B cell (primary cell): Measurements from ENCODE around the gene HOXB3. TPM values are rescaled to one million over a fixed set of nuclear protein-coding genes. Genes with fewer than 3 reads are reported as not detected.
"Not testable (repeated sequence)": the region's sequence is repeated elsewhere in the genome, so short reads cannot be mapped to it uniquely, and the experiment has no call there.

ENCODE experiments used
- ATAC-seq: fragments of 200-7000 bp; cut with Tn5 transposase; one replicate; pipeline ENCODE4 v1.10.0; 2021; ENCODE audit warnings: low read depth, mild to moderate bottlenecking, moderate number of reproducible peaks, moderate library complexity
- CTCF ChIA-PET: fragments of 350-600 bp; sonication (Branson Sonifier 250); formaldehyde crosslinking; loops from one replicate; lab custom pipeline; 2021; ENCODE audit warnings: antibody characterized with exemption, inconsistent platforms; lab: Charles Lee
- POLR2A ChIA-PET: fragments of 350-600 bp; sonication (Branson Sonifier 250); formaldehyde crosslinking; loops from one replicate; lab custom pipeline; 2021; ENCODE audit warnings: antibody characterized with exemption; lab: Charles Lee
- DNase-seq: peaks from one replicate; pipeline ENCODE4 v3.0.0; 2013
- H2AFZ ChIP-seq: 2 replicates; pipeline ENCODE4 v1.6.1; 2012; ENCODE audit warnings: mild to moderate bottlenecking, low read depth, low read length; ENCODE audit not compliant: insufficient read depth, poor library complexity, severe bottlenecking
- H3K27ac ChIP-seq, 2 donors: 1 replicate in 1 of 2; 2 replicates in 1 of 2; pipeline ENCODE4 v1.5.1; 2012 to 2013; ENCODE audit warnings: low read length in 2 of 2, mild to moderate bottlenecking in 2 of 2, moderate library complexity in 1 of 2
- H3K27me3 ChIP-seq, 4 experiments: fragments of 200-600 bp in 1 of 4; sonication (generic) in 1 of 4; replicated peaks in 1 of 4; 1 replicate in 2 of 4; 2 replicates in 2 of 4; pipeline versions ENCODE4 v1.6.1 to v1.7.0; 2013 to 2016; ENCODE audit warnings: low read length in 3 of 4, mild to moderate bottlenecking in 2 of 4, mixed read lengths in 1 of 4, moderate library complexity in 1 of 4; ENCODE audit not compliant: insufficient read depth in 4 of 4, control insufficient read depth in 3 of 4; ENCODE audit errors: control extremely low read depth in 1 of 4
- H3K36me3 ChIP-seq, 2 experiments: replicated peaks in 1 of 2; 1 replicate in 1 of 2; 2 replicates in 1 of 2; pipeline versions ENCODE4 v1.6.1 to v1.7.1; 2013; ENCODE audit warnings: low read length in 1 of 2; ENCODE audit not compliant: insufficient read depth in 2 of 2, control insufficient read depth in 1 of 2; ENCODE audit errors: control extremely low read depth in 1 of 2, extremely low read depth in 1 of 2
- H3K4me1 ChIP-seq, 2 donors: fragments of 200-600 bp in 1 of 2; sonication (generic) in 1 of 2; 1 replicate in 1 of 2; 2 replicates in 1 of 2; pipeline versions ENCODE4 v1.5.1 to v1.6.1; 2013 to 2017; ENCODE audit warnings: low read length in 2 of 2; ENCODE audit not compliant: control insufficient read depth in 2 of 2, insufficient read depth in 2 of 2
- H3K4me2 ChIP-seq: replicated peaks from 2 replicates; pipeline ENCODE3; 2012; ENCODE audit warnings: mild to moderate bottlenecking, low read depth, low read length; ENCODE audit not compliant: poor library complexity, severe bottlenecking
- H3K4me3 ChIP-seq, 5 experiments: fragments of 200-600 bp in 1 of 5; sonication (generic) in 1 of 5; 1 replicate in 3 of 5; 2 replicates in 2 of 5; pipeline versions ENCODE4 v1.5.1 to v1.7.0; 2011 to 2016; ENCODE audit warnings: low read length in 4 of 5, mild to moderate bottlenecking in 4 of 5, low read depth in 2 of 5, control low read depth in 1 of 5, moderate library complexity in 1 of 5; ENCODE audit not compliant: insufficient read depth in 1 of 5; ENCODE audit errors: control extremely low read depth in 1 of 5, extremely low read depth in 1 of 5
- H3K79me2 ChIP-seq: fragments of 200-600 bp; sonication (generic); one replicate; pipeline ENCODE4 v1.6.0; 2016; ENCODE audit warnings: low read length; ENCODE audit not compliant: control insufficient read depth, insufficient read depth
- H3K9ac ChIP-seq: fragments of 200-600 bp; sonication (generic); 2 replicates; pipeline ENCODE4 v1.6.1; 2017; ENCODE audit warnings: mild to moderate bottlenecking, low read length, moderate library complexity
- H3K9me3 ChIP-seq, 3 donors: one replicate each; pipeline versions ENCODE4 v1.6.1 to v1.7.1; 2013; ENCODE audit warnings: low read length in 2 of 3; ENCODE audit not compliant: control insufficient read depth in 2 of 3, insufficient read depth in 1 of 3; ENCODE audit errors: control extremely low read depth in 1 of 3
- H4K20me1 ChIP-seq: 2 replicates; pipeline ENCODE4 v1.6.0; 2012; ENCODE audit warnings: mild to moderate bottlenecking, low read length; ENCODE audit not compliant: insufficient read depth, control insufficient read depth, poor library complexity, severe bottlenecking
- H3K27ac Mint-ChIP-seq: one replicate; pipeline ENCODE4 v1.8.0; 2021; ENCODE audit warnings: mixed read lengths
- H3K27me3 Mint-ChIP-seq: one replicate; pipeline ENCODE4 v1.8.0; 2021; ENCODE audit warnings: mixed read lengths
- H3K4me1 Mint-ChIP-seq: one replicate; pipeline ENCODE4 v1.8.0; 2021; ENCODE audit warnings: mixed read lengths
- H3K4me3 Mint-ChIP-seq: one replicate; pipeline ENCODE4 v1.8.0; 2021; ENCODE audit warnings: mixed read lengths
- H3K9me3 Mint-ChIP-seq: one replicate; pipeline ENCODE4 v1.8.0; 2022; ENCODE audit warnings: mixed read lengths; ENCODE audit not compliant: insufficient read depth
- EZH2 ChIP-seq: IDR thresholded peaks from 2 replicates; pipeline ENCODE4 v1.6.1; 2012; ENCODE audit warnings: borderline replicate concordance, low read depth, mild to moderate bottlenecking, moderate library complexity, low read length; ENCODE audit not compliant: insufficient read depth, poor library complexity, severe bottlenecking
- WGBS: methylation state at CpG from one replicate; pipeline ENCODE4 v1.1.5; 2013; ENCODE audit warnings: missing lambda C conversion rate; ENCODE audit not compliant: insufficient coverage; 5-methylcytosine and 5-hydroxymethylcytosine counted together
- intact Hi-C: fragments of 100-400 bp; cut with micrococcal nuclease; formaldehyde crosslinking; loops from one replicate; pipeline ENCODE4 v1.10.0; 2022
- polyA plus RNA-seq: library from polyadenylated mRNA; depleted of rRNA; stranded (reverse); fragments of >200 nt; gene quantifications from 2 replicates; pipeline ENCODE4 v1.2.3, GENCODE V29; 2012
- total RNA-seq, 2 donors: library from RNA; stranded (reverse); fragments of 120-200 nt in 1 of 2; gene quantifications; 1 replicate in 1 of 2; 2 replicates in 1 of 2; pipeline versions ENCODE4 v1.2.3 to v1.2.4, GENCODE V29; 2013 to 2022
- TF ChIP-seq, protein P1 (sequence below): fragments of 200-600 bp; IDR thresholded peaks from one replicate; pipeline ENCODE4 v1.8.0; 2022; ENCODE audit warnings: antibody characterized with exemption, mild to moderate bottlenecking

HOXB3 gene
- total and polyA plus RNA-seq, 2 donors (not counting 1 experiment from before 2014, with no cell fraction given) = 3.0 to 4.0 TPM

DNA sequence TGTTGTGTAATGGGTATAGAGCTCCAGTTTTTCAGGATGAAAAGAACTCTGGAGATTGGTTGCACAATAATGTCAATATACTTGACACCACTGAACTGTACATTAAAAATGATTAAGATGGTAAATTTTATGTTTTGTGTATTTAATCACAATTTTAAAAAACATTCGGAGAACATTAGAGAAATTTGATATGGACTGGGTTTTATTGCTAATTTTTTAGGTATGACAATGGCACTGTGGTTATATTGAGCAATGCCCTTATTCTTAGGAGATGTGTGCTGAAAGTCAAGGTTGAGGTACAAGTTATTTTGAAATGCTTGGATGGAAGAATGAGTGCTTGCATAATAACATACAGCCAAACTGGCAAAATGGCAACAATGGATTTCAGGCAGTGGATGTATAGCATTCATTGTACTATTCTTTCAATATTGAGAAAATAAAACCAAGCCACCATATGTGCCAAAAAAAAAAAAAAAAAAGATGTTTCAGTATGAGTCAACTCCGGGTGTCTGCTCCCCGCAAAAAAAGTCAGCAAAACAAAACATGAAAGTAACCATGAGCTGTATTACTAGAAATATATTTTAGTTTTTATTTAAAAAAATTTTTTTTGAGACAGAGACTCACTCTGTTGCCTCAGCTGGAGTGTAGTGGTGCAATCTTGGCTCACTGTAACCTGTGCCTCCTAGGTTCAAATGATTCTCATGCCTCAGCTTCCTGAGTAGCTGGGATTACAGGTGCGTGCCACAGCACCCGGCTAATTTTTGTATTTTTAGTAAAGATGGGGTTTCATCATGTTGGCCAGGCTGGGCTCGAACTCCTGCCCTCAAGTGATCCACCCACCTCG is 79.1 kb downstream of the HOXB3 start:
- no peak overlapping the region for H3K27ac Mint-ChIP-seq
- H3K4me2 ChIP-seq = no peak overlapping the region
- DNase-seq = no peak
- CTCF ChIA-PET = interaction anchor here (0.6 kb wide), 1 partner anchor 80 kb away, joined by 3 read pairs; no protein-coding TSS in a partner anchor
- no peaks in the 10 kb centered on the region for H3K79me2 ChIP-seq
- no peaks in the 10 kb centered on the region for H3K9me3 Mint-ChIP-seq
- no peak overlapping the region for H3K9ac ChIP-seq
- no peaks in the 10 kb centered on the region for H3K9me3 ChIP-seq
- peaks cover 17% of the 10 kb centered on the region for H3K4me1 Mint-ChIP-seq
- WGBS = 86% methylated on average over 1 of the region's 7 CpGs
- POLR2A ChIA-PET = interaction anchor here (0.6 kb wide), 1 partner anchor 21 kb away, joined by 4 read pairs; no protein-coding TSS in a partner anchor
- ATAC-seq = no peak
- no peak for TF ChIP-seq EZH2
- TF ChIP-seq, protein P1, sequence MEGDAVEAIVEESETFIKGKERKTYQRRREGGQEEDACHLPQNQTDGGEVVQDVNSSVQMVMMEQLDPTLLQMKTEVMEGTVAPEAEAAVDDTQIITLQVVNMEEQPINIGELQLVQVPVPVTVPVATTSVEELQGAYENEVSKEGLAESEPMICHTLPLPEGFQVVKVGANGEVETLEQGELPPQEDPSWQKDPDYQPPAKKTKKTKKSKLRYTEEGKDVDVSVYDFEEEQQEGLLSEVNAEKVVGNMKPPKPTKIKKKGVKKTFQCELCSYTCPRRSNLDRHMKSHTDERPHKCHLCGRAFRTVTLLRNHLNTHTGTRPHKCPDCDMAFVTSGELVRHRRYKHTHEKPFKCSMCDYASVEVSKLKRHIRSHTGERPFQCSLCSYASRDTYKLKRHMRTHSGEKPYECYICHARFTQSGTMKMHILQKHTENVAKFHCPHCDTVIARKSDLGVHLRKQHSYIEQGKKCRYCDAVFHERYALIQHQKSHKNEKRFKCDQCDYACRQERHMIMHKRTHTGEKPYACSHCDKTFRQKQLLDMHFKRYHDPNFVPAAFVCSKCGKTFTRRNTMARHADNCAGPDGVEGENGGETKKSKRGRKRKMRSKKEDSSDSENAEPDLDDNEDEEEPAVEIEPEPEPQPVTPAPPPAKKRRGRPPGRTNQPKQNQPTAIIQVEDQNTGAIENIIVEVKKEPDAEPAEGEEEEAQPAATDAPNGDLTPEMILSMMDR = no peak
- peaks cover 0 to 12% of the 10 kb centered on the region in 2 donors for H3K4me1 ChIP-seq
- H2AFZ ChIP-seq = no peak overlapping the region
- intact Hi-C loops = no loop called here
- H3K27me3 Mint-ChIP-seq = peaks cover 21% of the 10 kb centered on the region
- no peaks in the 10 kb centered on the region for H4K20me1 ChIP-seq
- H3K27me3 ChIP-seq = peaks cover 0 to 10% (median 10%) of the 10 kb centered on the region in 4 experiments
- H3K36me3 ChIP-seq = no peaks in the 10 kb centered on the region
- H3K27ac ChIP-seq = no peak overlapping the region
- no peak overlapping the region for H3K4me3 ChIP-seq
- no peak overlapping the region for H3K4me3 Mint-ChIP-seq

DNA sequence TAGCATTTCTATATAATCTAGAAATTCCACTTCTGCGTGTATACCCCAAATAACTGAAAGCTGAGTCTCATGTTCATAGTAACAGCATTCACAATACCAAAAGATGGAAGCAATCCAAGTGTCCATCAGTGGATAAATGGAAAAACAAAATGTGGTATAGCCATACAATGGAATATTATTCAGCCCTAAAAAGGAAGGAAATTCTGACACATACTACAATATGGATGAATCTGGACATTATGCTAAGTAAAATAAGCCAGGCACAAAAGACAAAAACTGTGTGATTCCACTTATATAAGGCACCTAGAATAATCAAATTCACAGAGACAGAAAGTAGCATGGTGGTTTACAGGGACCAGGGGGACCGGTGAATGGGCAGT is 79.7 kb downstream of the HOXB3 start:
- H3K79me2 ChIP-seq = no peaks in the 10 kb centered on the region
- H3K27me3 Mint-ChIP-seq = peaks cover 22% of the 10 kb centered on the region
- H3K4me3 Mint-ChIP-seq = no peak overlapping the region
- H2AFZ ChIP-seq = no peak overlapping the region
- peaks cover 0 to 12% of the 10 kb centered on the region in 2 donors for H3K4me1 ChIP-seq
- no peaks in the 10 kb centered on the region for H3K9me3 Mint-ChIP-seq
- ChIA-PET CTCF (interaction anchor here (0.6 kb wide), 1 partner anchor 80 kb away, joined by 3 read pairs; no protein-coding TSS in a partner anchor), POLR2A (no interaction called here)
- no peaks in the 10 kb centered on the region for H4K20me1 ChIP-seq
- H3K36me3 ChIP-seq = no peaks in the 10 kb centered on the region
- no CpG with 5 or more reads among the region's 2 CpGs for WGBS
- no peak overlapping the region for H3K4me2 ChIP-seq
- intact Hi-C loops = no loop called here
- H3K27ac ChIP-seq = no peak overlapping the region
- no peaks in the 10 kb centered on the region for H3K9me3 ChIP-seq
- TF ChIP-seq EZH2 = no peak
- TF ChIP-seq, protein P1 = no peak
- ATAC-seq = no peak
- H3K4me3 ChIP-seq = no peak overlapping the region
- peaks cover 0 to 10% (median 9%) of the 10 kb centered on the region in 4 experiments for H3K27me3 ChIP-seq
- H3K4me1 Mint-ChIP-seq = peaks cover 17% of the 10 kb centered on the region
- no peak overlapping the region for H3K27ac Mint-ChIP-seq
- no peak for DNase-seq
- no peak overlapping the region for H3K9ac ChIP-seq

DNA sequence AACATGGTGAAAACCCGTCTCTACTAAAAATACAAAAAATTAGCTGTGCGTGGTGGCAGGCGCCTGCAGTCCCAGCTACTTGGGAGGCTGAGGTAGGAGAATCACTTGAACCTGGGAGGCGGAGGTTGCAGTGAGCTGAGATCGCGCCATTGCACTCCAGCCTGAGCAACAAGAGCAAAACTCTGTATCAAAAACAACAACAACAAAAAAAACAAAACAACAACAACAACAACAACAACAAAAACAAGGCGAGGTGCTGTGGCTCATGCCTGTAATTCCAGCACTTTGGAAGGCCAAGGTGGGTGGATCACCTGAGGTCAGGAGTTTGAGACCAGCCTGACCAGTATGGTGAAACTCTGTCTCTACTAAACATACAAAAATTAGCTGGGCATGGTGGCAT is 80.3 kb downstream of the HOXB3 start:
- H3K27me3 ChIP-seq, H3K9me3 ChIP-seq, H3K9ac ChIP-seq, H3K9me3 Mint-ChIP-seq, H3K36me3 ChIP-seq, H3K27ac Mint-ChIP-seq, CTCF ChIA-PET, intact Hi-C loops, H3K4me3 Mint-ChIP-seq, H3K4me2 ChIP-seq, H3K27ac ChIP-seq, H3K79me2 ChIP-seq, DNase-seq, H3K4me3 ChIP-seq, POLR2A ChIA-PET, ATAC-seq, H2AFZ ChIP-seq, H4K20me1 ChIP-seq: not testable (repeated sequence)
- Mint-ChIP-seq H3K4me1 (peaks cover 17% of the 10 kb centered on the region), H3K27me3 (peaks cover 22% of the 10 kb centered on the region)
- WGBS = 83% methylated on average over 1 of the region's 7 CpGs
- H3K4me1 ChIP-seq = peaks cover 0 to 12% of the 10 kb centered on the region in 2 donors
